Prostate gland (tissue), 2 donors: ENCODE data around the gene ENOX1.

ENCODE experiments used
- CTCF ChIP-seq, 4 experiments: fragments of 200-600 bp in 2 of 4; fragments of 450-650 bp in 2 of 4; sonication (generic) in 2 of 4; IDR thresholded peaks; 1 replicate in 3 of 4; 2 replicates in 1 of 4; pipeline ENCODE4 v1.5.1; 2016 to 2019; ENCODE audit warnings: antibody characterized with exemption in 4 of 4, mild to moderate bottlenecking in 2 of 4, moderate library complexity in 2 of 4
- POLR2A ChIP-seq: fragments of 450-650 bp; IDR thresholded peaks from one replicate; pipeline ENCODE4 v1.6.1; 2016; ENCODE audit warnings: antibody characterized with exemption, mild to moderate bottlenecking

- TF ChIP-seq CTCF (IDR thresholded peaks at IDR 0.05): no peak
- no peak for TF ChIP-seq POLR2A
Observed at GRCh38 chr13:43653980-43654379, 132.8 kb downstream of the ENOX1 start.
